Measurements from ENCODE around the gene TMEM192. TPM values are rescaled to one million over a fixed set of nuclear protein-coding genes. Genes with fewer than 3 reads are reported as not detected.
"Not testable (repeated sequence)": the region's sequence is repeated elsewhere in the genome, so short reads cannot be mapped to it uniquely, and the experiment has no call there.

Gene TMEM192
- total RNA-seq, 2 donors from 2014 or later: 4.7 to 18.6 TPM

- DNase-seq (ENCODE audit: low spot score) (no peak), ATAC-seq (ENCODE audit: insufficient number of reproducible peaks, low FRiP score, low read depth) (no peak)
- Histone ChIP-seq H3K36me3 (no peaks in the 10 kb centered on the region), H3K4me1 (ENCODE audit: control insufficient read depth in 1 of 2, low read depth in 2 of 2) (no peaks in the 10 kb centered on the region), H3K9me3 (no peaks in the 10 kb centered on the region), H3K4me3 (no peak within 1 kb of the TSS), H3K27me3 (replicated peaks; ENCODE audit: insufficient read depth) (no peaks in the 10 kb centered on the region), H3K27ac (no peak within 1 kb of the TSS)
- TF ChIP-seq CTCF (IDR thresholded peaks at IDR 0.05): no peak
Measured at GRCh38 chr4:165031436-165032211, 81.0 kb downstream of the TMEM192 start, which contains the start of gene TRIM60. Gene TRIM60, plus strand, starts transcription at chr4:165031999. Its CDS starts 8,074 bp downstream, at chr4:165040073.

GRCh38 chr4:165027762-165028402 is 84.8 kb downstream of the TMEM192 start:
- no peaks in the 10 kb centered on the region for H3K36me3 ChIP-seq
- H3K4me3 ChIP-seq: no peak overlapping the region
- ATAC-seq (ENCODE audit: insufficient number of reproducible peaks, low FRiP score, low read depth) (no peak), DNase-seq (ENCODE audit: low spot score) (no peak)
- H3K27ac ChIP-seq: no peak overlapping the region
- TF ChIP-seq CTCF (IDR thresholded peaks at IDR 0.05): no peak
- no peaks in the 10 kb centered on the region for H3K27me3 ChIP-seq (replicated peaks; ENCODE audit: insufficient read depth)
- no peaks in the 10 kb centered on the region for H3K9me3 ChIP-seq
- H3K4me1 ChIP-seq (ENCODE audit: control insufficient read depth in 1 of 2, low read depth in 2 of 2): no peaks in the 10 kb centered on the region

- H3K4me1 ChIP-seq (ENCODE audit: control insufficient read depth in 1 of 2, low read depth in 2 of 2); ATAC-seq (ENCODE audit: insufficient number of reproducible peaks, low FRiP score, low read depth); H3K27ac ChIP-seq; H3K9me3 ChIP-seq; H3K36me3 ChIP-seq; DNase-seq (ENCODE audit: low spot score); H3K27me3 ChIP-seq (replicated peaks; ENCODE audit: insufficient read depth); H3K4me3 ChIP-seq: not testable (repeated sequence)
Measured at GRCh38 chr4:165025782-165026181, 86.9 kb downstream of the TMEM192 start.

Other genes starting within 250 kb of the TMEM192 start
- gene APELA, start 235.7 kb downstream of the TMEM192 start, total RNA-seq: not detected
- under 1 TPM in 1 of 2 donors, not detected in 1; 0.95 TPM for gene TRIM61, start 135.2 kb downstream of the TMEM192 start, total RNA-seq
- gene TRIM60, start 80.9 kb downstream of the TMEM192 start, total RNA-seq: not detected
- not detected for gene TRIM75, start 59.0 kb downstream of the TMEM192 start, total RNA-seq
- 10 to 100 TPM; 13.5 to 48.2 TPM for gene KLHL2, start 94.7 kb upstream of the TMEM192 start, total RNA-seq
- 10 to 100 TPM; 12.3 to 16.7 TPM for gene MSMO1, start 214.8 kb upstream of the TMEM192 start, total RNA-seq

Measured in thoracic aorta (tissue), 2 donors.